OCI-LY7 (cell line): Measurements from ENCODE around the gene CNOT6.

ENCODE experiments used
- EZH2phosphoT487 ChIP-seq: fragments of 200-600 bp; sonication (generic); IDR thresholded peaks from 2 replicates; pipeline ENCODE4 v1.6.1; 2018; ENCODE audit warnings: low read depth, borderline replicate concordance, mild to moderate bottlenecking, mixed run types, antibody characterized with exemption, low read length, moderate library complexity, mixed read lengths
- TF ChIP-seq, protein P1 (sequence below): fragments of 200-600 bp; sonication (generic); conservative IDR thresholded peaks from 2 replicates; pipeline ENCODE4 v1.5.1; 2014; ENCODE audit warnings: mild to moderate bottlenecking, antibody characterized with exemption, low read length, moderate library complexity, mixed read lengths

- TF ChIP-seq, protein P1, sequence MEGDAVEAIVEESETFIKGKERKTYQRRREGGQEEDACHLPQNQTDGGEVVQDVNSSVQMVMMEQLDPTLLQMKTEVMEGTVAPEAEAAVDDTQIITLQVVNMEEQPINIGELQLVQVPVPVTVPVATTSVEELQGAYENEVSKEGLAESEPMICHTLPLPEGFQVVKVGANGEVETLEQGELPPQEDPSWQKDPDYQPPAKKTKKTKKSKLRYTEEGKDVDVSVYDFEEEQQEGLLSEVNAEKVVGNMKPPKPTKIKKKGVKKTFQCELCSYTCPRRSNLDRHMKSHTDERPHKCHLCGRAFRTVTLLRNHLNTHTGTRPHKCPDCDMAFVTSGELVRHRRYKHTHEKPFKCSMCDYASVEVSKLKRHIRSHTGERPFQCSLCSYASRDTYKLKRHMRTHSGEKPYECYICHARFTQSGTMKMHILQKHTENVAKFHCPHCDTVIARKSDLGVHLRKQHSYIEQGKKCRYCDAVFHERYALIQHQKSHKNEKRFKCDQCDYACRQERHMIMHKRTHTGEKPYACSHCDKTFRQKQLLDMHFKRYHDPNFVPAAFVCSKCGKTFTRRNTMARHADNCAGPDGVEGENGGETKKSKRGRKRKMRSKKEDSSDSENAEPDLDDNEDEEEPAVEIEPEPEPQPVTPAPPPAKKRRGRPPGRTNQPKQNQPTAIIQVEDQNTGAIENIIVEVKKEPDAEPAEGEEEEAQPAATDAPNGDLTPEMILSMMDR: no peak
- TF ChIP-seq EZH2phosphoT487: no peak
Measured at GRCh38 chr5:180533845-180534244, 39.7 kb downstream of the CNOT6 start.
